OCI-LY7 (cell line): ENCODE measurements around the gene SYCP2. TPM values are rescaled to one million over a fixed set of nuclear protein-coding genes. Genes with fewer than 3 reads are reported as not detected.

Source experiments
- BruUV-seq: library from RNA; stranded (reverse); fragments of 400-500 nt; replicated peaks from 2 replicates; lab custom pipeline; 2021; lab: Mats Ljungman, UMichigan
- CTCF ChIA-PET: fragments of 300-600 bp; sonication (Branson Sonifier 250); formaldehyde crosslinking; loops from one replicate; lab custom pipeline; 2022; ENCODE audit warnings: antibody characterized with exemption; ENCODE audit not compliant: unreplicated experiment; lab: Charles Lee
- POLR2A ChIA-PET: fragments of 300-600 bp; sonication (Branson Sonifier 250); formaldehyde crosslinking; loops from one replicate; lab custom pipeline; 2022; ENCODE audit warnings: antibody characterized with exemption; lab: Charles Lee
- DNase-seq: peaks from one replicate; pipeline ENCODE4 v3.0.0-alpha.2; 2015; ENCODE audit warnings: low spot score
- H2AFZ ChIP-seq: fragments of 200-600 bp; sonication (generic), shearing (Covaris generic); 2 replicates; pipeline ENCODE4 v1.6.1; 2014; ENCODE audit warnings: mild to moderate bottlenecking, antibody characterized with exemption, low read length, moderate library complexity
- H3K27ac ChIP-seq: fragments of 200-600 bp; sonication (generic); 2 replicates; pipeline ENCODE4 v1.5.1; 2014; ENCODE audit warnings: mixed run types, low read depth, mild to moderate bottlenecking, moderate library complexity, low read length, inconsistent platforms; ENCODE audit not compliant: poor library complexity, severe bottlenecking
- H3K36me3 ChIP-seq: fragments of 200-600 bp; sonication (generic); 2 replicates; pipeline ENCODE4 v1.6.1; 2014; ENCODE audit warnings: mild to moderate bottlenecking, antibody characterized with exemption, low read length, moderate library complexity, mixed read lengths; ENCODE audit not compliant: insufficient read depth
- H3K4me1 ChIP-seq: fragments of 200-600 bp; sonication (generic); 2 replicates; pipeline ENCODE4 v1.5.1; 2014; ENCODE audit warnings: mild to moderate bottlenecking, low read length; ENCODE audit not compliant: insufficient read depth, poor library complexity, severe bottlenecking
- H3K4me2 ChIP-seq: fragments of 200-600 bp; sonication (generic); 2 replicates; pipeline ENCODE4 v1.6.1; 2014; ENCODE audit warnings: mild to moderate bottlenecking, low read length
- H3K4me3 ChIP-seq: fragments of 200-600 bp; sonication (generic); 2 replicates; pipeline ENCODE4 v1.5.1; 2014; ENCODE audit warnings: mild to moderate bottlenecking, low read depth, low read length; ENCODE audit not compliant: poor library complexity, severe bottlenecking
- H3K79me2 ChIP-seq: fragments of 200-600 bp; sonication (generic); 2 replicates; pipeline ENCODE4 v1.6.1; 2016; ENCODE audit warnings: low read depth, mild to moderate bottlenecking, low read length, moderate library complexity, mixed read lengths; ENCODE audit not compliant: insufficient read depth
- H3K9me2 ChIP-seq: fragments of 200-600 bp; sonication (generic); 2 replicates; pipeline ENCODE4 v1.6.1; 2016; ENCODE audit warnings: mild to moderate bottlenecking, low read length, mixed read lengths; ENCODE audit not compliant: insufficient read depth
- H3K9me3 ChIP-seq: fragments of 200-600 bp; sonication (generic); 2 replicates; pipeline ENCODE4 v1.6.1; 2014; ENCODE audit warnings: mild to moderate bottlenecking, mixed run types, low read length, mixed read lengths
- H4K20me1 ChIP-seq: fragments of 200-600 bp; sonication (generic); 2 replicates; pipeline ENCODE4 v1.6.1; 2014; ENCODE audit warnings: mild to moderate bottlenecking, antibody characterized with exemption, low read length, moderate library complexity, mixed read lengths; ENCODE audit not compliant: insufficient read depth
- CTCF ChIP-seq: fragments of 200-600 bp; sonication (generic); conservative IDR thresholded peaks from 2 replicates; pipeline ENCODE4 v1.5.1; 2014; ENCODE audit warnings: mild to moderate bottlenecking, antibody characterized with exemption, low read length, moderate library complexity, mixed read lengths
- EZH2phosphoT487 ChIP-seq: fragments of 200-600 bp; sonication (generic); IDR thresholded peaks from 2 replicates; pipeline ENCODE4 v1.6.1; 2018; ENCODE audit warnings: low read depth, borderline replicate concordance, mild to moderate bottlenecking, mixed run types, antibody characterized with exemption, low read length, moderate library complexity, mixed read lengths
- intact Hi-C: fragments of 100-400 bp; cut with micrococcal nuclease; formaldehyde crosslinking; loops from one replicate; pipeline ENCODE4 v1.10.0; 2022; ENCODE audit not compliant: unreplicated experiment
- total RNA-seq, 2 experiments: library from RNA; depleted of rRNA in 1 of 2; stranded (reverse); fragments of >200 nt in 1 of 2; shearing (Covaris generic) in 1 of 2; gene quantifications; 2 replicates each; pipeline ENCODE4 v1.2.3, GENCODE V29; 2014 to 2022

The SYCP2 gene
- total RNA-seq, 2 experiments from 2014 or later, result 0.19 to 0.38 TPM

- POLR2A ChIA-PET, result no interaction called here
- no peak for DNase-seq
- TF ChIP-seq CTCF (no peak), EZH2phosphoT487 (no peak)
- Histone ChIP-seq H3K36me3 (no peaks in the 10 kb centered on the region), H4K20me1 (no peaks in the 10 kb centered on the region), H3K27ac (no peak overlapping the region), H3K4me2 (no peak overlapping the region), H2AFZ (no peak overlapping the region), H3K79me2 (no peaks in the 10 kb centered on the region), H3K9me3 (no peaks in the 10 kb centered on the region), H3K4me3 (no peak overlapping the region), H3K4me1 (no peaks in the 10 kb centered on the region), H3K9me2 (no peaks in the 10 kb centered on the region)
- BruUV-seq, result no TSS peak
- intact Hi-C loops, result no loop called here
- CTCF ChIA-PET, result no interaction called here
These were observed 109.8 kb downstream of the SYCP2 start for GRCh38 chr20:59823491-59824259.

- TF ChIP-seq EZH2phosphoT487 (no peak), CTCF (no peak)
- intact Hi-C loops, result no loop called here
- H3K9me2 ChIP-seq, result no peaks in the 10 kb centered on the region
These were observed 110.4 kb downstream of the SYCP2 start for GRCh38 chr20:59823030-59823423.

GRCh38 chr20:59822291-59823029, 111.0 kb downstream of the SYCP2 start:
- Histone ChIP-seq H3K79me2 (no peaks in the 10 kb centered on the region), H3K36me3 (no peaks in the 10 kb centered on the region), H3K9me2 (no peaks in the 10 kb centered on the region), H3K4me3 (no peak overlapping the region), H3K4me2 (no peak overlapping the region), H3K27ac (no peak overlapping the region), H3K9me3 (no peaks in the 10 kb centered on the region), H2AFZ (no peak overlapping the region), H4K20me1 (no peaks in the 10 kb centered on the region), H3K4me1 (no peaks in the 10 kb centered on the region)
- ChIA-PET CTCF (no interaction called here), POLR2A (no interaction called here)
- intact Hi-C loops, result no loop called here
- no TSS peak for BruUV-seq
- DNase-seq, result no peak
- TF ChIP-seq CTCF, result no peak
- TF ChIP-seq EZH2phosphoT487, result no peak

More at GRCh38 chr20:59823030-59823423, 110.4 kb downstream of the SYCP2 start:
- Histone ChIP-seq H3K9me3 (no peaks in the 10 kb centered on the region), H3K4me3 (no peak overlapping the region), H3K4me1 (no peaks in the 10 kb centered on the region), H4K20me1 (no peaks in the 10 kb centered on the region), H3K4me2 (no peak overlapping the region), H3K36me3 (no peaks in the 10 kb centered on the region), H3K79me2 (no peaks in the 10 kb centered on the region), H3K27ac (no peak overlapping the region), H2AFZ (no peak overlapping the region)
- no peak for DNase-seq
- CTCF ChIA-PET, result no interaction called here
- no TSS peak for BruUV-seq
- POLR2A ChIA-PET, result no interaction called here
